Cardiac septum (tissue), 1 donor: ENCODE results near the gene FUT3. TPM values are rescaled to one million over a fixed set of nuclear protein-coding genes. Genes with fewer than 3 reads are reported as not detected.

Source experiments
- DNase-seq: peaks from one replicate; pipeline ENCODE4 v3.0.0-alpha.2; 2020; ENCODE audit warnings: low spot score
- intact Hi-C: fragments of 100-400 bp; cut with DNase I; formaldehyde crosslinking; loops from one replicate; pipeline ENCODE4 v1.14.0; 2022
- total RNA-seq: library from RNA; stranded (reverse); fragmentation: NEBNext Ultra II Directional; extraction: Animal tissue kit (Norgen Biotek cat#: 25700); gene quantifications from one replicate; pipeline ENCODE4 v1.2.1, GENCODE V29; 2021
- donor health status: DM: no; HTN: no; CAD: no.

Gene FUT3
- total RNA-seq, 1 donor from 2014 or later = not detected

GRCh38 chr19:5806905-5807304, 44.3 kb downstream of the FUT3 start:
- intact Hi-C loops = loop anchor here (2.0 kb wide), 1 partner anchor 18 kb away; no protein-coding TSS in a partner anchor
- DNase-seq = no peak

DNA sequence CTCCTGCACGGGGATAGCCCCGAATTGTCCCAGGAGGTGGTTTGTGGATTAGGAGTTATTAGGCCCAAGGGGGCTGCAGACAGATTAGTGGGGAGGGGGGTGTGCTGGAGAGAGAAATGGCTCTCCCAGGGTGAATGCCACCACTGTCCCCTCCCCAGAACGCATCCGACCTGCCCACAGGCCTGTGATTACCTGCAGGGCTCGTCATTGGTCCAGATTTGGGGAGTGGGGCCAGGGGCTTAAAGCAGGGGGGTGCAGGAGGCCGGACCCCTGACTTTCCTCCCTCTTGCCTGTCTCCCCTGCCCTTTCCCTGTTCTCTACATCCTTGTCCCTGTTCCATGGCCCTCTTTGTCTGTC, 45.1 kb downstream of the FUT3 start:
- intact Hi-C loops = loop anchor here (2.0 kb wide), 1 partner anchor 19 kb away; no protein-coding TSS in a partner anchor
- DNase-seq = no peak

- DNase-seq = no peak
- intact Hi-C loops = loop anchor here (1.0 to 2.0 kb wide), 2 partner anchors 19 to 87 kb away; no protein-coding TSS in a partner anchor
Observed at GRCh38 chr19:5805462-5806132, 45.7 kb downstream of the FUT3 start.

DNA sequence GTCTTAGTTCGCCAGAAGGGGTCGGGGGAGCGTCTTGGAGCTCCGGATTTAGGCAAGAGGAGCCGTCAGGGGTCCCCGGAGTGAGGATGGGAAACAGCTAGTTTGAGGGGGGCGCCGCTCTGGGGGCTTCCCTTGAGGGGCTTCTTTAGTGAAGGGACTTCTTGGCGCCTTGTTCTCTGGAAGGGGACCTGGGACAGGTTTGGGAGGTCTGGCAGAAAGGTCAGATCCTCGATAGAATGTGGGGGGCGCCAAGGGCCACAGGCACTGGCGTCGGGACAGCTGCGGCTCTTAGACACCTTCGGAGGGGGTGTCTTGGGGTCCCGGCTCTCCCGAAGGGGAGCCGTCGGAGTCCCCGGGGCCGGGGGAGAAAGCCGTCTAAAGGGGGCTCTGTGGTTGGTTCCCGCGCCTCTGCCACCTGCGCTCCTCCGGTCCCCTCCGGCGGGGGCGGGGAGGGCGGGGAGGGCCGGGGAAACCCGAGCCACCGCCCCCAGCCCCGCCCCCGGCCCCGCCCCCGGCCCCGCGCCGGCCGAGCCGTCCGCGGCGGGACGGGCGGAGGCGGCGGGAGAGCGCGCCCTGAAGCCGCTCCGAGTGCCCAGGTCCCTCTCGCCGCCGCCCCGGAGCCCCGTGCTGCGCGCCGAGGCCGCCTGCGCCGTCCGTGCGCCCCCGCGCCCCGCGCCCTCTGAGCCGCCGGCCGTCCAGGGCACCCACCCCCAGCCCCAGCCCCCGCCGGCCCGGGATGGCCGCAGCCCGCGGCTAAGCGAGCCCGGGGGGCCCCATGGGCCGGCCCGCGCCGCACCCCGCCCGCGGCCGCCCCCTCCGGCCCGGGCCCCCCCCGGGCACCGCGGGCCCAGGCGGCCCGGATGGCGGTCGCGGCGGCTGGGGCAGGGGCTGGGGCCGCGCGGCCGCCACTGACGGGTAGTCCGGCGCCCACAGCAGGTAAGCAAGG, 46.5 kb downstream of the FUT3 start, which contains the start of gene NRTN:
NRTN (plus strand) TSS at position 552 of the 946 bp plus-strand sequence. CDS start 19,099 bp downstream, outside the sequence.
- no peak for DNase-seq
- intact Hi-C loops = loop anchor here (1.0 to 5.0 kb wide), 2 partner anchors 88 to 163 kb away; no protein-coding TSS in a partner anchor

GRCh38 chr19:5803752-5804515, 47.3 kb downstream of the FUT3 start:
- intact Hi-C loops = loop anchor here (5.0 kb wide), 1 partner anchor 163 kb away; no protein-coding TSS in a partner anchor

DNA sequence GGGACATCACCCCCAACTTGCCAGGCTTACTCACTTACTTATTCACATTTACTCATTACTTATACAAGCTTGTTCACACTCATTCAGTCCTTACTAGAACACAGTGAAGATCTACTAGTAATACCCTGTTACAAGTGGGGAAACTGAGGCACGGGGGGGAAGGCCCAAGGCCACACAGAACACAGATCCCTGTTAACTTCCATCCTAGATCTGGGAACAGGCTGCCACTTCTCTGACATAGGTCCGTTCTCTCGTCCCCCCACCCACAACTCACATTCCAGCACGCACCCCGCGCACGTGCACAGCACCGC, 47.9 kb downstream of the FUT3 start:
- intact Hi-C loops = loop anchor here (5.0 kb wide), 1 partner anchor 164 kb away; no protein-coding TSS in a partner anchor
- DNase-seq = no peak

More at GRCh38 chr19:5803752-5804515, 47.3 kb downstream of the FUT3 start:
- DNase-seq = peak; percentile 93

- no peak for DNase-seq
- intact Hi-C loops = loop anchor here (5.0 kb wide), 1 partner anchor 165 kb away; no protein-coding TSS in a partner anchor
Observed at GRCh38 chr19:5801796-5802619, 49.2 kb downstream of the FUT3 start.

- no peak for DNase-seq
- intact Hi-C loops = loop anchor here (5.0 kb wide), 1 partner anchor 167 kb away; no protein-coding TSS in a partner anchor
Observed at GRCh38 chr19:5800361-5801270, 50.6 kb downstream of the FUT3 start.

DNA sequence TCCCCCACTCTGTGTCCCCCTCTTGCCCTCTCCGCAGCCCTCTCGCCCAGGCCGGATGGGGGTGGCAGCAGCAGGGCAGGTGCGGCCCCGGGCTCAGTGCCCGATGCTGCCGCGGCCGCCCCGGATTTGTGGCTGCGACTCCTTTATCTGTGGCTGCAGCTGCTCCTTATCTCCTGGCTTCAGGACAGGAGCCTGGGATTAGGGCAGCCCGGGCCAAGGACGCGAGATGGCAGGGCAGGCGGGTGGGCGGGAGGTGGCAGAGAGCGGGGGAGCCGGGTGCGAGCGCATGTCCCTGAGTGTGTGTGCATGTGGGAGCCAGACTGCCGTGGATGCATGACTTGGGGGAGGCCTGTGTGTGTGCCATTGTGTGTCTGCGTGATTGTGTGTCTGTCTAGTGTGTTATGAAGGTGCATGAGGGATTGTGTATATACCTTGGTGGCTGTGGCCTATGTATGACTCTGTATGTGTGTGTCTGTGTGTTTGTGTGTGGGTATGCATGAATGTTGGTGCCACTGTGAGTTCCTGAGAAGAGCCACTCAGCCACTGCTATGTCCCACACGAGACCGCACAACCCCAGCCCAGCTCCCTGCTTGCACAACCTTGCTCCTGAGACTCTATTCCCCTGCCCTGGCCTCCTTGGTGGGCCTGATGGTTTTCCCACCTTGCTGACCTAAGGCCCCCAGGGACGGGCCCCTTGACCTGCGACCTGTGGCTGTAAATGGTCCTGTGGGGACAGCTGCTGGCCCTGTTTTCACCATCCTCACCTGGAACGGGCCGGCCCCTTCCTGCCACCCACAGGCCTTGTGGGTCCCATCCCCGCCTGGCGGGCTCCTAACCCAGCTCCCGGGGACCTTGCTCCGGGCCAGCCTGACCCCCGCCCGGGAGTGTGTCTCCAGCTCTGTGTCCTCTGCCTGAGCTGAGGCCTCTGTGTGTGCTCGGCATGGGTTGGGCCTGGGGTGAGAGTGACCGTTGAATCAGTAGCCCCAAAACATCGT, 51.7 kb downstream of the FUT3 start:
- intact Hi-C loops = loop anchor here (5.0 kb wide), 1 partner anchor 168 kb away; no protein-coding TSS in a partner anchor
- DNase-seq = peak; percentile 82

DNA sequence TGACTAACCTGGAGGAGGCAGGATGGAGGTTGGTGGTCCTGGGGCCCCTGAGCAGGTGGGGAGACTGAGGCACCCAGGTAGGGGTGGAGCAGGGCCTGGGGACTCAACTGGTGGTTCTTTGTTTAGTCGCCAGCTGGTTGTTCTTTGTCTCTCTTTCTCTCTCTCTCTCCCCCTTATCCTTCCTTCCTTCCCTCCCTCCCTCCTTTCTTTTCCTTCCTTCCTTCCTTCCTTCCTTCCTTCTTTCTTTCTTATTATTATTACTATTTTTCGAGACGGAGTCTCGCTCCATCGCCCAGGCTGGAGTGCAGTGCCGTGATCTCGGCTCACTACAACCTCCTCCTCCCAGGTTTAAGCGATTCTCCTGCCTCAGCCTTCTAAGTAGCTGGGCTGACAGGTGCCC, 53.0 kb downstream of the FUT3 start:
- intact Hi-C loops = no loop called here

GRCh38 chr19:5795382-5795919, 55.8 kb downstream of the FUT3 start:
- intact Hi-C loops = no loop called here
- DNase-seq = no peak

More for the DNA sequence above, 53.0 kb downstream of the FUT3 start:
- no peak for DNase-seq

- DNase-seq = no peak
- intact Hi-C loops = loop anchor here (5.0 kb wide), 2 partner anchors 71 to 111 kb away; partner anchors contain the start of genes CATSPERD, HSD11B1L, LONP1 and MICOS13
Observed at GRCh38 chr19:5793188-5793587, 58.1 kb downstream of the FUT3 start.
